HepG2 (cell line): Measurements from ENCODE around the gene CFAP54. TPM values are rescaled to one million over a fixed set of nuclear protein-coding genes. Genes with fewer than 3 reads are reported as not detected.

Experiments
- ATAD3A ChIP-seq: sonication (generic); formaldehyde crosslinking; IDR thresholded peaks from 2 replicates; pipeline ENCODE4 v1.4.0; 2020; ENCODE audit warnings: missing genetic modification reagents
- CBX1 ChIP-seq: IDR thresholded peaks from one replicate; pipeline ENCODE4 v1.6.1; 2016; ENCODE audit warnings: antibody characterized with exemption, low read depth
- CCAR2 ChIP-seq: fragments of 200-400 bp; formaldehyde crosslinking; optimal IDR thresholded peaks from 2 replicates; pipeline ENCODE3; 2018; ENCODE audit warnings: low read depth, mild to moderate bottlenecking, low read length, moderate library complexity
- CREB3 ChIP-seq: sonication (generic); formaldehyde crosslinking; IDR thresholded peaks from 2 replicates; pipeline ENCODE4 v1.5.0; 2020; ENCODE audit warnings: missing genetic modification reagents
- GATAD1 ChIP-seq: IDR thresholded peaks from 2 replicates; pipeline ENCODE4 v1.6.1; 2016; ENCODE audit warnings: missing genetic modification reagents, missing compliant biosample characterization
- HDAC2 ChIP-seq: sonication (generic); formaldehyde crosslinking; IDR thresholded peaks from 2 replicates; pipeline ENCODE4 v1.4.0; 2020; ENCODE audit warnings: missing genetic modification reagents
- KLF16 ChIP-seq, 2 experiments: sonication (generic) in 1 of 2; formaldehyde crosslinking in 1 of 2; IDR thresholded peaks; 2 replicates each; pipeline versions ENCODE4 v1.6.1 to v1.8.0; 2016 to 2023; ENCODE audit warnings: missing genetic modification reagents in 2 of 2, missing compliant biosample characterization in 1 of 2
- MTA3 ChIP-seq: sonication (generic); formaldehyde crosslinking; IDR thresholded peaks from 2 replicates; pipeline ENCODE4 v1.4.0; 2020; ENCODE audit warnings: missing genetic modification reagents
- NR0B2 ChIP-seq: sonication (generic); formaldehyde crosslinking; IDR thresholded peaks from 2 replicates; pipeline ENCODE4 v1.4.0; 2020; ENCODE audit warnings: mild to moderate bottlenecking, missing genetic modification reagents
- NRL ChIP-seq: sonication (generic); formaldehyde crosslinking; IDR thresholded peaks from 2 replicates; pipeline ENCODE4 v1.5.0; 2020; ENCODE audit warnings: missing genetic modification reagents, mild to moderate bottlenecking, moderate library complexity, borderline replicate concordance
- PHF21A ChIP-seq: sonication (generic); formaldehyde crosslinking; IDR thresholded peaks from 2 replicates; pipeline ENCODE4 v1.5.0; 2020; ENCODE audit warnings: mild to moderate bottlenecking, missing genetic modification reagents
- RNF2 ChIP-seq: fragments of 450-650 bp; conservative IDR thresholded peaks from 2 replicates; pipeline ENCODE4 v1.6.1; 2016; ENCODE audit warnings: low read depth
- SIX1 ChIP-seq: sonication (generic); formaldehyde crosslinking; IDR thresholded peaks from 2 replicates; pipeline ENCODE4 v1.4.0; 2020; ENCODE audit warnings: missing genetic modification reagents, borderline replicate concordance
- SOX13 ChIP-seq, 3 experiments: fragments of 450-650 bp in 1 of 3; sonication (generic) in 1 of 3; formaldehyde crosslinking in 1 of 3; IDR thresholded peaks in 2 of 3; conservative IDR thresholded peaks in 1 of 3; 2 replicates each; pipeline versions ENCODE4 v1.5.0 to v1.6.1; 2016 to 2020; ENCODE audit warnings: antibody characterized with exemption in 1 of 3, mild to moderate bottlenecking in 1 of 3, missing compliant biosample characterization in 1 of 3, missing genetic modification reagents in 1 of 3, moderate library complexity in 1 of 3
- SSRP1 ChIP-seq: IDR thresholded peaks from 2 replicates; pipeline ENCODE4 v1.6.1; 2016; ENCODE audit warnings: control low read depth
- TBP ChIP-seq: sonication (generic); formaldehyde crosslinking; IDR thresholded peaks from 2 replicates; pipeline ENCODE4 v1.5.0; 2020; ENCODE audit warnings: missing genetic modification reagents
- ZFP36 ChIP-seq: fragments of 150-350 bp; IDR thresholded peaks from 2 replicates; pipeline ENCODE4 v1.6.1; 2018; ENCODE audit warnings: borderline replicate concordance, low read length, low read depth; ENCODE audit not compliant: partially characterized antibody
- ZMYM4 ChIP-seq: sonication (generic); formaldehyde crosslinking; IDR thresholded peaks from 2 replicates; pipeline ENCODE4 v1.8.1; 2023; ENCODE audit warnings: mild to moderate bottlenecking, missing genetic modification reagents
- ZNF234 ChIP-seq: sonication (generic); formaldehyde crosslinking; conservative IDR thresholded peaks from 2 replicates; pipeline ENCODE4 v1.5.1; 2020; ENCODE audit warnings: mild to moderate bottlenecking, missing genetic modification reagents
- ZNF430 ChIP-seq: sonication (generic); formaldehyde crosslinking; IDR thresholded peaks from 2 replicates; pipeline ENCODE4 v1.9.0; 2021; ENCODE audit warnings: mild to moderate bottlenecking, missing genetic modification reagents
- ZNF446 ChIP-seq: sonication (generic); formaldehyde crosslinking; IDR thresholded peaks from 2 replicates; pipeline ENCODE4 v1.5.0; 2020; ENCODE audit warnings: mild to moderate bottlenecking, missing genetic modification reagents
- ZNF766 ChIP-seq: sonication (generic); formaldehyde crosslinking; IDR thresholded peaks from 2 replicates; pipeline ENCODE4 v1.5.0; 2020; ENCODE audit warnings: missing genetic modification reagents, borderline replicate concordance
- ZSCAN21 ChIP-seq: sonication (generic); formaldehyde crosslinking; IDR thresholded peaks from 2 replicates; pipeline ENCODE4 v1.8.0; 2022; ENCODE audit warnings: mild to moderate bottlenecking, missing genetic modification reagents, moderate library complexity, borderline replicate concordance
- polyA plus RNA-seq, 8 experiments: library from polyadenylated mRNA; depleted of rRNA in 3 of 8; stranded (reverse) in 7 of 8; unstranded in 1 of 8; fragments of >200 nt; fragmentation: Illumina TruSeq in 4 of 8; extraction: Trizol in 4 of 8; gene quantifications; 2 replicates each; pipeline versions ENCODE4 v1.2.1 to v1.2.3, GENCODE V29; 2011 to 2016; ENCODE audit warnings: low read depth in 4 of 8, missing spikeins in 1 of 8, mixed read lengths in 1 of 8; ENCODE audit not compliant: insufficient read depth in 1 of 8
- total RNA-seq, 5 experiments: library from RNA; depleted of rRNA; stranded (reverse); fragments of >200 nt; fragmentation: Illumina TruSeq; extraction: Trizol; gene quantifications; 2 replicates each; pipeline ENCODE4 v1.2.3, GENCODE V29; 2016; ENCODE audit warnings: low read depth in 1 of 5
- TF ChIP-seq, protein P1 (sequence below): sonication (generic); formaldehyde crosslinking; IDR thresholded peaks from 2 replicates; pipeline ENCODE4 v1.4.0; 2020; ENCODE audit warnings: missing genetic modification reagents, borderline replicate concordance
- TF ChIP-seq, protein P2 (sequence below): sonication (generic); formaldehyde crosslinking; IDR thresholded peaks from 2 replicates; pipeline ENCODE4 v1.4.0; 2020; ENCODE audit warnings: missing genetic modification reagents

CFAP54 gene
- total and polyA plus RNA-seq, 2 of the 13 experiments (the other 11 are each of a cell fraction or from before 2014, with no cell fraction given): not detected

GRCh38 chr12:96489392-96490056 lies at the start of gene CFAP54 (continued):
- no peak for TF ChIP-seq ZNF234 (CRISPR knock-in tag)
- no peak for TF ChIP-seq TBP
- TF ChIP-seq MTA3 (CRISPR knock-in tag): no peak
- TF ChIP-seq SOX13 (IDR thresholded peaks at IDR 0.05): no peak
- TF ChIP-seq SOX13 (CRISPR knock-in tag; conservative IDR thresholded peaks at IDR 0.05 in 1 of 2, IDR thresholded peaks at IDR 0.05 in 1 of 2): 0 out of 4 replicates have a peak, but pooled peaks of 1 of the 2 experiments have one; percentile 28
- TF ChIP-seq SSRP1: no peak
- no peak for TF ChIP-seq SIX1 (CRISPR knock-in tag)
- TF ChIP-seq ZNF446 (CRISPR knock-in tag): no peak
- TF ChIP-seq CCAR2: no peak
- TF ChIP-seq HDAC2 (CRISPR knock-in tag): peak; percentile 94
- TF ChIP-seq ZFP36: no peak
- TF ChIP-seq ZNF430 (CRISPR knock-in tag): no peak
- TF ChIP-seq, protein P1, sequence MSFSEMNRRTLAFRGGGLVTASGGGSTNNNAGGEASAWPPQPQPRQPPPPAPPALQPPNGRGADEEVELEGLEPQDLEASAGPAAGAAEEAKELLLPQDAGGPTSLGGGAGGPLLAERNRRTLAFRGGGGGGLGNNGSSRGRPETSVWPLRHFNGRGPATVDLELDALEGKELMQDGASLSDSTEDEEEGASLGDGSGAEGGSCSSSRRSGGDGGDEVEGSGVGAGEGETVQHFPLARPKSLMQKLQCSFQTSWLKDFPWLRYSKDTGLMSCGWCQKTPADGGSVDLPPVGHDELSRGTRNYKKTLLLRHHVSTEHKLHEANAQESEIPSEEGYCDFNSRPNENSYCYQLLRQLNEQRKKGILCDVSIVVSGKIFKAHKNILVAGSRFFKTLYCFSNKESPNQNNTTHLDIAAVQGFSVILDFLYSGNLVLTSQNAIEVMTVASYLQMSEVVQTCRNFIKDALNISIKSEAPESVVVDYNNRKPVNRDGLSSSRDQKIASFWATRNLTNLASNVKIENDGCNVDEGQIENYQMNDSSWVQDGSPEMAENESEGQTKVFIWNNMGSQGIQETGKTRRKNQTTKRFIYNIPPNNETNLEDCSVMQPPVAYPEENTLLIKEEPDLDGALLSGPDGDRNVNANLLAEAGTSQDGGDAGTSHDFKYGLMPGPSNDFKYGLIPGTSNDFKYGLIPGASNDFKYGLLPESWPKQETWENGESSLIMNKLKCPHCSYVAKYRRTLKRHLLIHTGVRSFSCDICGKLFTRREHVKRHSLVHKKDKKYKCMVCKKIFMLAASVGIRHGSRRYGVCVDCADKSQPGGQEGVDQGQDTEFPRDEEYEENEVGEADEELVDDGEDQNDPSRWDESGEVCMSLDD (CRISPR knock-in tag): no peak
- 0 out of 2 replicates have a peak, but pooled peaks have one; percentile 44 for TF ChIP-seq GATAD1 (CRISPR knock-in tag)
- no peak for TF ChIP-seq ATAD3A (CRISPR knock-in tag)
- TF ChIP-seq, protein P2, sequence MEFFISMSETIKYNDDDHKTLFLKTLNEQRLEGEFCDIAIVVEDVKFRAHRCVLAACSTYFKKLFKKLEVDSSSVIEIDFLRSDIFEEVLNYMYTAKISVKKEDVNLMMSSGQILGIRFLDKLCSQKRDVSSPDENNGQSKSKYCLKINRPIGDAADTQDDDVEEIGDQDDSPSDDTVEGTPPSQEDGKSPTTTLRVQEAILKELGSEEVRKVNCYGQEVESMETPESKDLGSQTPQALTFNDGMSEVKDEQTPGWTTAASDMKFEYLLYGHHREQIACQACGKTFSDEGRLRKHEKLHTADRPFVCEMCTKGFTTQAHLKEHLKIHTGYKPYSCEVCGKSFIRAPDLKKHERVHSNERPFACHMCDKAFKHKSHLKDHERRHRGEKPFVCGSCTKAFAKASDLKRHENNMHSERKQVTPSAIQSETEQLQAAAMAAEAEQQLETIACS: no peak
- TF ChIP-seq NRL (CRISPR knock-in tag): 0 out of 2 replicates have a peak, but pooled peaks have one; percentile 57
- no peak for TF ChIP-seq NR0B2 (CRISPR knock-in tag)
- peak in 1 of 2 experiments; percentile 45; a peak in 1 of 4 replicates for TF ChIP-seq KLF16 (CRISPR knock-in tag; IDR thresholded peaks at IDR 0.05)
- TF ChIP-seq ZMYM4 (CRISPR knock-in tag): peak; percentile 50; the same call in 1 of the 2 replicates
- peak; percentile 66 for TF ChIP-seq RNF2
- TF ChIP-seq ZNF766: no peak
- TF ChIP-seq ZSCAN21 (CRISPR knock-in tag): no peak
- no peak for TF ChIP-seq PHF21A (CRISPR knock-in tag)
- TF ChIP-seq CREB3 (CRISPR knock-in tag): no peak; the same call in 1 of the 2 replicates
- no peak for TF ChIP-seq CBX1
